ENCODE data around the gene PSMG1.
"Not testable (repeated sequence)": the region's sequence is repeated elsewhere in the genome, so short reads cannot be mapped to it uniquely, and the experiment has no call there.

The PSMG1 gene

GRCh38 chr21:39149882-39150281 lies 33.4 kb downstream of the PSMG1 start:
- no peak for TF ChIP-seq CTCF (IDR thresholded peaks at IDR 0.05; ENCODE audit: low read depth, low read length, missing control alignments)
- H3K4me3 ChIP-seq (ENCODE audit: low read depth, low read length) = no peak overlapping the region
- no peak for DNase-seq (ENCODE audit: low read depth)

- no peak for TF ChIP-seq CTCF (IDR thresholded peaks at IDR 0.05; ENCODE audit: low read depth, low read length, missing control alignments)
- no peak overlapping the region for H3K4me3 ChIP-seq (ENCODE audit: low read depth, low read length)
- no peak for DNase-seq (ENCODE audit: low read depth)
Observed at GRCh38 chr21:39148975-39149374, 34.3 kb downstream of the PSMG1 start.

GRCh38 chr21:39144191-39144590 lies 39.1 kb downstream of the PSMG1 start:
- no peak for TF ChIP-seq CTCF (IDR thresholded peaks at IDR 0.05; ENCODE audit: low read depth, low read length, missing control alignments)
- no peak overlapping the region for H3K4me3 ChIP-seq (ENCODE audit: low read depth, low read length)
- no peak for DNase-seq (ENCODE audit: low read depth)

GRCh38 chr21:39142972-39143371 lies 40.3 kb downstream of the PSMG1 start:
- DNase-seq (ENCODE audit: low read depth) = no peak
- no peak for TF ChIP-seq CTCF (IDR thresholded peaks at IDR 0.05; ENCODE audit: low read depth, low read length, missing control alignments)
- H3K4me3 ChIP-seq (ENCODE audit: low read depth, low read length) = no peak overlapping the region

- DNase-seq (ENCODE audit: low read depth) = no peak
- TF ChIP-seq CTCF (IDR thresholded peaks at IDR 0.05; ENCODE audit: low read depth, low read length, missing control alignments) = no peak
Observed at GRCh38 chr21:39141502-39141901, 41.7 kb downstream of the PSMG1 start.

GRCh38 chr21:39137248-39138178 lies 45.7 kb downstream of the PSMG1 start:
- no peak for TF ChIP-seq CTCF (IDR thresholded peaks at IDR 0.05; ENCODE audit: low read depth, low read length, missing control alignments)
- DNase-seq (ENCODE audit: low read depth) = no peak
- H3K4me3 ChIP-seq (ENCODE audit: low read depth, low read length) = no peak overlapping the region

More at GRCh38 chr21:39141502-39141901, 41.7 kb downstream of the PSMG1 start:
- no peak overlapping the region for H3K4me3 ChIP-seq (ENCODE audit: low read depth, low read length)

GRCh38 chr21:39136711-39137110 lies 46.5 kb downstream of the PSMG1 start:
- TF ChIP-seq CTCF (IDR thresholded peaks at IDR 0.05; ENCODE audit: low read depth, low read length, missing control alignments) = no peak
- no peak overlapping the region for H3K4me3 ChIP-seq (ENCODE audit: low read depth, low read length)
- no peak for DNase-seq (ENCODE audit: low read depth)

GRCh38 chr21:39136138-39136537 lies 47.1 kb downstream of the PSMG1 start:
- not testable (repeated sequence) for H3K4me3 ChIP-seq (ENCODE audit: low read depth, low read length); DNase-seq (ENCODE audit: low read depth)
